ENCODE data around the gene ACSS1.

The ACSS1 gene

GRCh38 chr20:24970030-24970553, 87.8 kb downstream of the ACSS1 start:
- no peak for DNase-seq

GRCh38 chr20:24969186-24970029, 88.5 kb downstream of the ACSS1 start:
- DNase-seq = no peak

- DNase-seq = no peak
Measured at GRCh38 chr20:24968278-24968800, 89.6 kb downstream of the ACSS1 start.

- no peak for DNase-seq
Measured at GRCh38 chr20:24966317-24967012, 91.5 kb downstream of the ACSS1 start.

GRCh38 chr20:24965065-24965919, 92.6 kb downstream of the ACSS1 start:
- no peak for DNase-seq

GRCh38 chr20:24964506-24964840, 93.5 kb downstream of the ACSS1 start:
- DNase-seq = no peak

GRCh38 chr20:24963672-24964505, 94.0 kb downstream of the ACSS1 start:
- no peak for DNase-seq

- DNase-seq = no peak
Measured at GRCh38 chr20:24962510-24962909, 95.4 kb downstream of the ACSS1 start.

- no peak for DNase-seq
Measured at GRCh38 chr20:24962182-24962492, 95.8 kb downstream of the ACSS1 start.

- no peak for DNase-seq
Measured at GRCh38 chr20:24961384-24962181, 96.4 kb downstream of the ACSS1 start.

GRCh38 chr20:24960861-24961260, 97.1 kb downstream of the ACSS1 start:
- DNase-seq = no peak

GRCh38 chr20:24960302-24960801, 97.6 kb downstream of the ACSS1 start:
- DNase-seq = no peak

GRCh38 chr20:24959591-24960301, 98.2 kb downstream of the ACSS1 start:
- DNase-seq = no peak

- DNase-seq = no peak
Measured at GRCh38 chr20:24958506-24959385, 99.2 kb downstream of the ACSS1 start.

- DNase-seq = no peak
Measured at GRCh38 chr20:24957326-24958016, 100.5 kb downstream of the ACSS1 start.
